Superior temporal gyrus (tissue), 1 donor: Measurements from ENCODE around the gene SERPING1.

ENCODE experiments used
- DNase-seq: peaks from one replicate; pipeline ENCODE4 v3.0.0-alpha.2; 2016; ENCODE audit errors: extremely low spot score

The SERPING1 gene

DNA sequence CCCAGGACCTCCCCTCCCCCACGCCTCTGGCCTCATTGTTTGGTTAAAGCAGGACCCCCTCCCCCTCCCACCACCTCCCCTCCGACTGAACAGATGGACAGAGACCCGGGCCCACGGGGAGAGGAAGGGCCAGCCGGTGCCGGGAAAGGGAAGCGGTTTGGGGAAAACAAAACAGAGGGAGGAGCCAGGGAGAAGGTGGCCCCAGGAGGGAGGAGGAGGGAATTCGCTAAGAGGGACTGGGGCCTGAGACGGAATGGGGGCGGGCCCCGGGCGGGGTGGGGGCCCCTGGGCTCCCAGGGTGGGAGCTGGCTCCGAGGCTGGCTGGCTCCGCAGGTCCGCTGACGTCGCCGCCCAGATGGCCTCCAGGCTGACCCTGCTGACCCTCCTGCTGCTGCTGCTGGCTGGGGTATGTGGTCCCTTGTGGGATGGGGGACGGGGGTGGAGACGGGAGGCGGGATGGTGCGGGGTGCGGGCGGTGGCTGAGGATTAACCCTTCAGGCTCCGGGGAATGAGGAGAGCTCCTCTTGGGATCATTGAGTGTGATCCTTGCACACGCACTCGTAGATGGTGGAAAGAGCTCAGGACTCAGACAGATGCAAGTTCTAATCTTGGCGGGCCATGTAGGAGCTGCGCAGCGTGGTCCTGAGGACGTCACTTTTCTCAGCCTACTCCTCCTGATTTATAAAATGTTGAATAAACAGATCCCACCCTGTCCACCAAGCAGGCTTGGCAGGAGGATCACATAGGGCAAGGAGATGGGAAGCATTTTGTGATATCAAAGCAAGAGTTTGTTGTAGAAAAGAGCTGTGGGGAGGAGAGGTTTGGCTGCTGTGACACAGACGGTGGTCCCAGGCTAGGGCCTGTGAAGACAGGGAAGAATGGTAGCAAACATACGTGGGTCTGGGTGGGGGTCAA lies 688 bp downstream of the SERPING1 start:
- peak; percentile 30 for DNase-seq

DNA sequence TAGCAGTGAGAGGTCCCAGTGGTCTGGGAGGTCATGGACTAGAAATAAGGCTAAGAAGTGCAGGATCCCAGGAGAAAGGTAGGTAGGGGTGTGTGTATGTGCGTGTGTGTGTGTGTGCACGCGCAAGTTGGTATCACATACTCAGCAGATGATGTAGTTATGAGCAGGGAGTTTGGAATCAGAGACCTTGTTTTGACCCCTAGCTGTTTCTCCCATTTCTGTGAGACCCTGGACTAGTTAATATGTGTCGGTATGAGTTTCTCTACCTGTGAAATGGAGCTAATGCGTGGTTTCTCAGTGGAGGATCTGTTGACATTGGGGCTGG lies 1.3 kb downstream of the SERPING1 start:
- no peak for DNase-seq

DNA sequence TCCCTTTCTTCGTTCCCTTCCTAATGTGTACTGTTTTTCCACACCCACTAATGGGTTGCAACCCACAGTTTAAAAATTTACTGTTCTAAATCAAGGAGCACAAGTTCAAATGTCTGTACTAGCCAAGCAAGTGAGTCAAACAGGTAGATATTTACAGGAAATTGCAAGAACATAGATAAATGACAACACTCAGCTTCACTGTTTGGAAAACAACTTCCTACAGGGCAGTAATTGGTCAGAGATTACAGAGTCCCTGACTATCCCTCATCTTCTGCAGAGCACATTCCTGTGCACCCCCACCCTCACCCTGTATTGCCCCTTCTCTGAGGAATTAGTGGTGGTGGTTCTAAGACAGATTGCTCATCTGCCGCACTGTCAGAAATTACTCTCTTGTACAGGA lies 1.9 kb downstream of the SERPING1 start:
- no peak for DNase-seq

DNA sequence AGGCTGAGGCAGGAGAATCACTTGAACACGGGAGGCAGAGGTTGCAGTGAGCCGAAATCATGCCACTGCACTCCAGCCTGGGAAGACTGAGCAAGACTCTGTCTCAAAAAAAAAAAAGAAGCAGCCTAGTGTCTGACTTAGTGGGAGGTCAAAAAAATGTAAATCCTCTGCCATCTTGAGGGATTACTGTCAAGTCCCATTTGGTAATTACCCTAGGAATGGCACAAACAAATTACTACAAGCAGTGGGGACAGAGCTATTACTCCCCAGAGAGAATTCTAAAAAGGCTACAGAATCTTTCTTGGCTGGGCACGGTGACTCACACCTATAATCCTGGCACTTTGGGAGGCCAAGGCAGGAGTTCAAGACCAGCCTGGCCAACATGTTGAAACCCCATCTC lies 3.8 kb downstream of the SERPING1 start:
- DNase-seq: no peak

DNA sequence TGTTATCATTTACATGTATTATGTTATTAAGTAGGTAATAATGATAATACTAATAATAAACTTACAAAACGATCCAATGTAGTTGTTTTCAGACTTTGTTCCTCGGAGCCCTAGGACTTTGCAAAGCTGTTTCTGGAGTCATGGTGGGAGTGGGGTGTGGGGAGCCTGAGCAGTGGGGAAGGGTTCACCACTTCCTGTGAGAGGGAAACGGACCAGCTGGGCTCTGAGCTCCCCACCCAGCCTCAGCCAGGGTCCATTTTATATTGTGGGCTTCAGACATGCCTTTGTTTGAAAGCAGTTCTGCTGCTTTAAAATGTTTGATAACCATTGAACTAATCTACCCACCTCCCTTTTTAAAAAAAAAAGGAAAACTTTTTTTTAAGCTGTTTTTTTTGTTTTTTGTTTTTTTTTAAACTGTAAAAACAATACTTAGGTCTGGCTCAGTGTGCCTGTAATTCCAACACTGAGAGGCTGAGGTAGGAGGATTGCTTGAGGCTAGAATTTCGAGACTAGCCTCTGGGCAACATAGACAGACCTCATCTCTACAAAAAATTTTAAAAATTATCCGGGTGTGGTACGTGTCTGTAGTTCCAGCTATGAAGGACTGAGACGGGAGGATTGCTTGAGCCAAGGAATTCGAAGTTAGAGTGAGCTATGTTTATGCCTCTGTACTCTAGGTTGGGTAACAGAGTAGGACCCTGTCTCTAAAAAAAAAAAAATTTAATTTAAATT lies 7.0 kb downstream of the SERPING1 start:
- no peak for DNase-seq

DNA sequence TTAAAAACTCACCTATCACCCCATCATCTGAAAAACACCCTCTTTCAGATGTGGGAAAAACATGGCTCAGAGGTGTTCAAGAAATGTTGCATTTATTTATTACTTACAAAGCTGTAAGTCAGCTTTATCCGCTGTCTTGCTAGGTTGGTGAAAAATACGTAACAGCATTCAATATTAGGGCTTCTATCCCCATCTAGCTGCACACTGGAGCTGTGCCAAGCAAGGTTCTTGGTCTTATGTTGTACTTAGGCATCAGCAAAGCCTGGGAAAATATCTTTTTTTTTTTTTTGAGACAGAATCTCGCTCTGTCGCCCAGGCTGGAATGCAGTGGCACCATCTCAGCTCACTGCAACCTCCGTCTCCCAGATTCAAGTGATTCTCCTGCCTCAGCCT lies 7.5 kb downstream of the SERPING1 start:
- no peak for DNase-seq

DNA sequence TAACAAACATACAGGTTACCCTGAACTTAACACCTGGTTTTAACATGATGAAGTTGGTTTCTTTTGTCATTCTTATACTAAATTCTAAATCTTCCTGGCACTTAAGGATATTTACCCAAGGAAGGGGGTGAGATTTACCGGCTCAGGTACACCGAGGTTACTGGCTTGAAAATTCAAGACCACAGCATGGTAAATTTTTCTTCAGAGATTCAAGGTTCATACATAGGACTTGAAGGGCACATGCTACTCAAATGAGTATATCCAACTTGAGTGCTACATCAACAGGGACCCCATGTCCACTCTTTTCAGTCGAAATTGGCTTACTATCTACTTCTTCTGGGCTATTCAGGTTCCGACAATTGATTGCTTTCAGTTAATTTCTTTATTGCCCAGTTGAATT lies 12.7 kb downstream of the SERPING1 start:
- DNase-seq: no peak

DNA sequence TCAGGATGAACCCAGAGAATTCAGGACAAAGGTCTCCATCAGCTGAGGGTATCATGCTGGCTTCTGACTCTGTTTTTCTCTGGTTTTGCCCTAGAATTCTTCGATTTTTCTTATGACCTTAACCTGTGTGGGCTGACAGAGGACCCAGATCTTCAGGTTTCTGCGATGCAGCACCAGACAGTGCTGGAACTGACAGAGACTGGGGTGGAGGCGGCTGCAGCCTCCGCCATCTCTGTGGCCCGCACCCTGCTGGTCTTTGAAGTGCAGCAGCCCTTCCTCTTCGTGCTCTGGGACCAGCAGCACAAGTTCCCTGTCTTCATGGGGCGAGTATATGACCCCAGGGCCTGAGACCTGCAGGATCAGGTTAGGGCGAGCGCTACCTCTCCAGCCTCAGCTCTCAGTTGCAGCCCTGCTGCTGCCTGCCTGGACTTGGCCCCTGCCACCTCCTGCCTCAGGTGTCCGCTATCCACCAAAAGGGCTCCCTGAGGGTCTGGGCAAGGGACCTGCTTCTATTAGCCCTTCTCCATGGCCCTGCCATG lies 16.8 kb downstream of the SERPING1 start:
- DNase-seq: no peak

DNA sequence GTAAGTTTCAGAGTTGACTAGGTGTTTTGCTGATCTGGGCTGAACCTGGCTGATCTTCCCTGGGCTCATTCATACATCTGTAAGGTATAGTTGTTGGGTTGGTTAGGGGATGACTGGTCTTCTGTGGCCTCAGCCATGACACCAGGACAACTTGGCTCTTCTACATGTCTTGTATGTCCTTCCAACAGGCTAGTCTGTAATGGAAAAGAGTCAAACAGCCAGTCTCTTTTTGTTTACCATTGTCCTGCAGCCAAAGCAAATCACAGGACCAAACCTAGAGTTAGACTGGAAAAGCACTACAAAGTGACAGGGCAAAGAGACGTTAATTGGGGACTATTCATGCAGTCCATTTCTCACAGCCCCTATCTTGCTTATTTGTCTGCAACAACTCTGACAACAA lies 17.8 kb downstream of the SERPING1 start:
- no peak for DNase-seq

DNA sequence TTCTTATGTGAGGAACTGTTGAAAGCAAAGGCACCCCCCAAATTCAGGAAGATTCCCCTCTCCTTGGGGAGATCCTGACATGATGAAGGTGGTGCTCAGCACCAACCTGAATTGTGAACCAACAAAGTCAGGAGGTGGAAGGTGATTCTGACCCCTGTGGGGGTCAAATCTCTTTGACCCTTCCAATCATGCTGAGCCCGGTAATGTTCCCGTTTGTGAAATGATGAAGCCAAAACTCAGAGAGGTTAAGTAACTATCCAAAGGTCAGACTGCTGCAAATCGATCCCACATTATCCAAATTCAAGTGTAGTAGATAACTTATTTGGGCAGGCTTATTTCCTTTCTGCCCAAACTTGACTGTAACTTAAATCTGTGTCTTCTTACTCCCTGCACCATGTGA lies 19.1 kb downstream of the SERPING1 start:
- no peak for DNase-seq

DNA sequence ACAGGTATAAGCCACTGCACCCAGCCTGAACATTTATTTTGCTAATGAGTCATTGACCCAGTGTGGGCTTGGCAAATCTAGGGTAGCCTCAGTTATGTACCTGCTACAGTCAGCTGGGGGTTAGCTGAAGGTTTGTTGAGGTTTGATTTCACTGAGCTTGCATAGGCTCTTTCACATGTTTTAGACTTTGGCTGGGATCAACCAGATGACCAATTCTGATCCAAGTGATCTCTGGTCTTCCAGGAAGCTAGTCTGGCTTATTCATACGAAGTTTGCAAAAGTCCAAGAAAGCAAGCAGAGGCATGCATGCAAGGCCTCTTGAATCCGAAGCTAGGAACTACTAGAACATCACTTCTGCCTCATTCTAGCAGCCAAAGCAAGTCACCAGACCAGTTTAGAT lies 21.0 kb downstream of the SERPING1 start:
- DNase-seq: no peak

DNA sequence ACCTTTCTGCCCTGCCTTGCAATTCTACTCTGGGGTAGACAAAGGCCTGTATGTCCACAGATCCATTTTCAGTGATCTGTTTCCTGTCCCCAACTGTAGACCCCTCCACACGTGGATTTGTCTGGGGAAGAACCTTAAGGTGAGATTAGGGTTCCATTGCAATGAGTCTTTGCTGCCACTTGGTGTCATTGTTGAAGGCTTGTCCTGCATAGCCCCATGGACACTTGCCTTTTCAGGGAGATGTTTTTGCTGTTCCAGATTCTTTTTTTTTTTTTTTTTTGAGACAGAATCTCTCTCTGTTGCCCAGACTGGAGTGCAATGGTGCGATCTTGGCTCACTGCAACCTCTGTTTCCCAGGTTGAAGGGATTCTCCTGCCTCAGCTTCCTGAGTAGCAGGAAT lies 21.8 kb downstream of the SERPING1 start:
- DNase-seq: no peak

DNA sequence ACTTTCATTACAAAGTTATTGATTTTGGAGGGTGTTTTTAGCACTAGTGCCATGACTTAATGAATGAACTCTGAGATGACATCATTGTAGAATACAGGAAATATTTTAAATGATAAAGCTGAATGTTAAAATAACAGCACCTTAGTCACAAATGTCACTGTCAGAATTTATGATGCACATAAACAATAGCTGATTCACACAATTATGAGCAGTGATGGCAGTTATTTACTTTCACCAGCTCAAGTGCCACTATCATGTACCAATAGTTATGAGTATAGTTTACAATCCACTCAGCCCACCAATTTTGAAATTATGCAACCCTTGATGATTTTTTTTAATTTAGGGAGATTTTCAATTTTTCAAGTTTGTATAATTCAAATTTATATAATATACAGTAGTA lies 23.0 kb downstream of the SERPING1 start:
- DNase-seq: no peak

DNA sequence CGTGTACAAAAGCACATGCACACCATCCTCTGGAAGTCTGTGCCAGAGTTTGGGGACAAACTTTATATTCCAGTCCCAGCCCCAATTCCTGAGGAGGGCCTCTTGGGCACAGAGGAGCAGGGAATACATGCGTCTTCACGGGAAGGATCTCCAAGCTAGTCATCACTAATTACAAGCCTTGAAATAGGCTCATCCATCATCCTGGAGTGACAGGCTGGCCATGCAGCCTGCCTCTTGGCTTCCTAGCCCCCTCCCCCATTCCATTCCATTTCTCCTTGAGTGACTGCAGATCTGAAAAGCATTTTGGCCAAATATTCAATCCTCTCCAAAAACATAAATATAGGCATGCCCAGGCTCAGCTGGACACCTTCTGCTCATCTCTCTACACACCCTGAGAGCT lies 24.8 kb downstream of the SERPING1 start:
- DNase-seq: no peak

DNA sequence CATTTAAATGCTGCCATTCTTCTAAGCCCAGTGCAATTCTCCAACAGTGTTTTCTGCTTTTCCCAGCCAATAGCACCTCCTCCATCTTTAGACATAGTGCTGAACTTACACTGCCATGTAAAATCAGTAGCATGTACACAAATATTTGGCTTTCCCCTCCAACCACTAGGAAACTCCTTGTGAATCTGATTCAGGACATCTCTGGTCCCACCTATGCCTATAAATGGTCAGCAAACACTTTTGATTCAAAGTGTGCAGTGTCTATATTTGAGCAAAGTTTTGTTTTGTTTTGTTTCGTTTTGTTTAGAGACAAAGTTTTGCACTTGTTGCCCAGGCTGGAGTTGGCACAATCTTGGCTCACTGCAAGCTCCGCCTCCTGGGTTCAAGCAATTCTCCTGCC lies 27.4 kb downstream of the SERPING1 start:
- no peak for DNase-seq

DNA sequence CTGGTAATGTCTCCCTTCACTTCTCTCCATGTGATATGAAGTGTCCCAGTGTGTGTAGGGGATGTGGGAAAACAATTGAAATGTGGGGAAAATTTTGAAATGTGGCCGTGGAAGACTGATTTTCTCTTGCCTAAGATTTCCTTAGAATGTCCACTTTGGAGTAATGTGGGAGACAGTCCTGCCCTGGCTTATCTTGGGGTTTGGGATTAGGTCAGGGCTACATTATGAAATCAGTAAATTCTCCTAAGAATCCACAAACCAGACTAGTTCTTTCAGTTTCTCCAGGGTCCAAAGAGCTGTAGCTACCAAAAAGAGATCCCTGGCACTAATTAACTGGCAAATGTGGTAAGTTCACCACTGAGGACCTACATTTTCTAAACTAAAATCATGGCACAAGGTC lies 29.4 kb downstream of the SERPING1 start:
- no peak for DNase-seq

DNA sequence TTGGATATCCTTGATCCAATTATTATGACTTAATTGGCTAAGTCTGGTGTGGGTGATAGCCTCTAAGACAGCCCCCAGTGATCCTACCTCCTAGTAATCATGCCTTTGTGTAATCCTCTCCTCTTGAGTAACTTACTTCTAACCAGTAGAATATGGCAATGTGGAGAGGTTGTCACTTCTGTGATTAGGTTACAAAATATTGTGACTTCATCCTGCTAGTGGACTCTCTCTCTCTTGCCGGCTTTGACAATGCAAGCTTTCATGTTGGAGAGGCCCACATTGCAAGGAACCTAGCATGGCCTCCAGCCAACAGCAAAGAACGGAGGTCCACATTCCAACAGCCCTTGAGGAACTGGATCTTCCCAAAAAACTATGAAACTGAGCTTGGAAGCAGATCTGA lies 32.7 kb downstream of the SERPING1 start:
- DNase-seq: no peak

DNA sequence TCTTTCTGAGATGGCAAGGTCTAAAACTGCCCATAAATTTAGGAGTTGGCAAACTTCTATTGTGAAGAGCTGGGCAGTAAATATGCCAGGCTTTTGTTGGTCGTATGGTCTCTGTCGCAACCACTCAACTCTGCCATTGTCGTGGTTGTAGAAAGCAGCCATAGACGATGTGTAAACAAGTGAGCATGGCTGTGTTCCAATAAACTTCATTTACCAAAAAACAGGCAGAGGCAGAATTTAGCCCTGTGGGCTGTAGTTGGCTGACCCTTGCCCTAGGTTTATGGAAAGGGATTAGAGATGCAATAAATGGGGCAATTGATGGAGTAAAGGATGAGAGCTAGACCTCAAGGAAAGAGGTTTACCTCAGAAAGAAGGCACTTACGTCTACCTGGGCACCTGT lies 34.6 kb downstream of the SERPING1 start:
- DNase-seq: no peak

DNA sequence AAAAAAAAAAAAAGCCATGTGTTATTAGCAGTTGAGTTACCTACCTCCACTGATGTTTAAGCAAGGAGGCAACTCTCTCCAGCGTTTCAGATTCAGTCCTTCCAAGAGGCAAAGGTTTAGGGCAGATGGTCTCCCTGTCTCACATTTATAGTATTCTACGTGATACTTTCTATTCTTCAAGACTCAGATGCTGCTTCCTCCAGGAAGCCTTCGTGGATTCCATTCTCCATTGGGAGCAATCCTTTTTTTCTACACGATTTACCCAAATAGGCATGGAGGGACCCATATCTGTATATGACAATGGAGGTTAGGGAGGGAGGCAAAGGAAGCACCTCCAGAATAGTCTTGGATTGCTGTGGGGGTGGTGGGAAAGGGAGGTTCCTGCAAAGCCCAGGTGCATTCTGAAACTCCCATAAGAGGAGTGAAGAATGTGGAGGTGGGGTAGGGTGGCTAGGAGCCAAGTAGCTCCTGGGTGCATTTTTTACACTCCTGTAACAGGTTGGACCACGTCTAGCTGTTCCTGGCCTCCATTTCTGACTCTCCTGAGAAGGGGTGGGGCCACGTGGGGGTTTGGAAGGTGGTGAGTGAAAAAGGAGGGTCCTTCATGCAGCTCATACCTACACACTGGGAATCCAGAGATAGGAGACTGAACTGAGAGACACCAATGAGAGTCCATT lies 36.0 kb downstream of the SERPING1 start:
- no peak for DNase-seq

DNA sequence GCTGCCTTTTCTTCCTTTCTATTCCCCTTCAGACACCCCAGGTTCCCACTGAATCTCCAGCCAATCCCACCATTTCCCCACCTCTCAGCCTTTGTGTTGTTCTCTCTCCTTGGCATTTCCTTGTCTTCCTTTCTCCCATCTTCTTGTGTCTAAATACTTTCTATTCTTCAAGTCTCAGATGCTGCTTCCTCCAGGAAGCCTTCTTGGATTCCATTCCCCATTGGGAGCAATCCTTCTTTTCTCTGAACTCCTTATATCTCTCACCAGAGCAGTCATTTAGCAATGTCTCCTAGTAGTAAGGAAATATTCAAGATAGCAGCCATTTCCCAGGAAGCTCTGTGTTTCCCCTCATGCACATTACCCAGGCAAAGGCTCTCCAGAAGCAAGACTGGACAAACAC lies 36.8 kb downstream of the SERPING1 start:
- no peak for DNase-seq

DNA sequence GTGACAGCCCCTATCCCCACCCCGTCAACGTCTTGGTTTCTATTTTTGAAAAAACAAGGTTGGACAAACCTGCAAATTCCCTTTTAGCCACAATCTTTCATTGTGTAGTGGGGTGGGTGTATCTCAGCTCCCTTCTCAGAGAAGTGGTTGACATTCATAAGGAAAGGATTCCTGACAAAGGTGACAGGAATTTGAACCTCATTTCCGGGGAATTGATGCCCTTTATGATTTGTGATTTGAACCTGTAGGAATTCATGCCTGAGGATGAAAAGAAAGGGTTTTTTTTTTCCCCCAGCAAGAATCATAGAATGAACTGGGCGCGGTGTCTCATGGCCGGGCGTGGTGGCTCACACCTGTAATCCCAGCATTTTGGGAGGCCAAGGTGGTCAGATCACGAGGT lies 37.8 kb downstream of the SERPING1 start:
- DNase-seq: no peak

DNA sequence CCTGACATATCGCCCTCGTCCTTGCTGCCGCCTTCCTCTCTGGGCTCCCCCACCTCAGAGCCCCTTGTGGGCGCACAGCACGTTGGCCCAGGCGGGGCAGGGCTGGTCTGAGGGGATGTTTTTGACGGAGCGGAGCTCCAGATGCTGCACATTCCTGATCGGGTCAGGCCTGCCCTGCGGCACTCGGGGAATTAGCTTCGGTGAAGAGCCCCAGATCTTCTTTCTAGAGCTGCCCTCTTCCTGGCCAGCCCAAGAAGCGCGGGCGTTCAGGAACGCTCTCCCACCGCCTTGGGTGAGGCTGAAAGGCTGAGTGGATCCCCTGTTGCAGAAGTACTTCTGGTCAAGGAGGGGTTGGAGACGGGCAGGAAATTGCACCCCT lies 40.1 kb downstream of the SERPING1 start:
- DNase-seq: no peak
